ENCODE results near the gene LTBP2. TPM values are rescaled to one million over a fixed set of nuclear protein-coding genes. Genes with fewer than 3 reads are reported as not detected.

Gene LTBP2
- total RNA-seq, 1 donor = 210 TPM

GRCh38 chr14:74504412-74504811 lies 107.6 kb downstream of the LTBP2 start:
- DNase-seq (ENCODE audit: low read depth) = no peak
- H3K4me3 ChIP-seq (ENCODE audit: low read depth, low read length) = no peak overlapping the region
- TF ChIP-seq, protein P1, sequence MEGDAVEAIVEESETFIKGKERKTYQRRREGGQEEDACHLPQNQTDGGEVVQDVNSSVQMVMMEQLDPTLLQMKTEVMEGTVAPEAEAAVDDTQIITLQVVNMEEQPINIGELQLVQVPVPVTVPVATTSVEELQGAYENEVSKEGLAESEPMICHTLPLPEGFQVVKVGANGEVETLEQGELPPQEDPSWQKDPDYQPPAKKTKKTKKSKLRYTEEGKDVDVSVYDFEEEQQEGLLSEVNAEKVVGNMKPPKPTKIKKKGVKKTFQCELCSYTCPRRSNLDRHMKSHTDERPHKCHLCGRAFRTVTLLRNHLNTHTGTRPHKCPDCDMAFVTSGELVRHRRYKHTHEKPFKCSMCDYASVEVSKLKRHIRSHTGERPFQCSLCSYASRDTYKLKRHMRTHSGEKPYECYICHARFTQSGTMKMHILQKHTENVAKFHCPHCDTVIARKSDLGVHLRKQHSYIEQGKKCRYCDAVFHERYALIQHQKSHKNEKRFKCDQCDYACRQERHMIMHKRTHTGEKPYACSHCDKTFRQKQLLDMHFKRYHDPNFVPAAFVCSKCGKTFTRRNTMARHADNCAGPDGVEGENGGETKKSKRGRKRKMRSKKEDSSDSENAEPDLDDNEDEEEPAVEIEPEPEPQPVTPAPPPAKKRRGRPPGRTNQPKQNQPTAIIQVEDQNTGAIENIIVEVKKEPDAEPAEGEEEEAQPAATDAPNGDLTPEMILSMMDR (IDR thresholded peaks at IDR 0.05; ENCODE audit: insufficient read depth, low read depth, low read length) = no peak

DNA sequence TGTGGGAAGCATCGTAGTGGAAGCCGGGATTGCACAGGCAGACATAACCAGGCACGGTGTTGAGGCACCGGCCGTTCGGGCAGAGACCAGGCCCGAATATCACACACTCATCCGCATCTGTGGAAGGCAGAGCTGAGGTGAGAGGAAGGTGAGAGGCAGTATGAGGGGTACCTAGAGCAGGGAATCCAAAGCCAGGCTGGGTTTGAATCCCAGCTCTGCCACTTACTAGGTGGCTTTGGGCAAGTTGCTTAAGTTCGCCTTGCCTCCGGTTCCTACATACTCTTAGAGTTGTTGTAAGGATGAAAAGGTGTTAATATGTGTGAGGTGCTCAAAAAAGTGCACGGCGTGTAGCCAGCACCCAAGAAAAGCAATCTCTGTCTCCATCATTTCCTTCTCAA lies 108.1 kb downstream of the LTBP2 start:
- TF ChIP-seq, protein P1 (IDR thresholded peaks at IDR 0.05; ENCODE audit: insufficient read depth, low read depth, low read length) = no peak
- DNase-seq (ENCODE audit: low read depth) = no peak
- no peak overlapping the region for H3K4me3 ChIP-seq (ENCODE audit: low read depth, low read length)

- no peak overlapping the region for H3K4me3 ChIP-seq (ENCODE audit: low read depth, low read length)
- TF ChIP-seq, protein P1 (IDR thresholded peaks at IDR 0.05; ENCODE audit: insufficient read depth, low read depth, low read length) = no peak
- DNase-seq (ENCODE audit: low read depth) = no peak
Observed at GRCh38 chr14:74503291-74503937, 108.6 kb downstream of the LTBP2 start.

DNA sequence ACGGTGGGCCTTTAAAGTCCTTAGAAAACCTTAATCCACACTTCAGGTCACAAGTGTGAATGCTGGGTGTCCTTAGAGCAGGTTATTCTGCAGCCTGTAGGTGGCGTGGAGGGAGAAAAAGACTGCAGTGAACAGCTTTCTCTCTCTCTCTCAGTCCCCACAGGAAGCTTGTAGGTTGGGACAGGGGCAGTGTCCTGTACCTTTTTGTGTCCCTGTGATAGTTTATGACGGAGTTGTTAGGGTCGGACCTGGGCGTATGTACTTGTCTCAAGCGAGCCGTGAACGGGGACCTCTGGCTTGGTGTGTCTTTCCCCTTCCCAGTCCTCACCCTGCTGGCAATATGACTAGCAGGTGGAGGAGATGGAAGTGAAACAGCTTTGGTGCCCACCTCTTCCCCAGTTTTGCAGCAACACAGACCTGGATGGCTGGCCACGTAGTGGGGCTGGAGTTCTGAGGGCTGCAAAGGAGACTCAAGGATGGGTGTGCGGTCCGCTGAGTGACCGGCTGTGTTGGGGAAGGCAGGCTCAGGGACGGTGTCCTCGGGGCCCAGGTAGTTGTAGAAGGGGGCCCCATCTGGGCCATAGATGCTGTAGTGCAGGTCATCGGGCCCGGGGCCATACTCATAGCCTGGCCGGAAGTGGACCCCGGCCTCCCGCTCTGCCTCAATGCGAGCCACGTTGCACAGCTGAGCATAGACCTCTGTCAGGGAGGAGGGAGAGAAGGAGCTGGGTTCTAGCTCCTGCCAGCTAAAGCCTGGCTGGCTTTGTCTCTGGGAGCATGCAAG lies 109.6 kb downstream of the LTBP2 start:
- TF ChIP-seq, protein P1 (IDR thresholded peaks at IDR 0.05; ENCODE audit: insufficient read depth, low read depth, low read length) = peak; percentile 62
- no peak for DNase-seq (ENCODE audit: low read depth)
- H3K4me3 ChIP-seq (ENCODE audit: low read depth, low read length) = no peak overlapping the region

DNA sequence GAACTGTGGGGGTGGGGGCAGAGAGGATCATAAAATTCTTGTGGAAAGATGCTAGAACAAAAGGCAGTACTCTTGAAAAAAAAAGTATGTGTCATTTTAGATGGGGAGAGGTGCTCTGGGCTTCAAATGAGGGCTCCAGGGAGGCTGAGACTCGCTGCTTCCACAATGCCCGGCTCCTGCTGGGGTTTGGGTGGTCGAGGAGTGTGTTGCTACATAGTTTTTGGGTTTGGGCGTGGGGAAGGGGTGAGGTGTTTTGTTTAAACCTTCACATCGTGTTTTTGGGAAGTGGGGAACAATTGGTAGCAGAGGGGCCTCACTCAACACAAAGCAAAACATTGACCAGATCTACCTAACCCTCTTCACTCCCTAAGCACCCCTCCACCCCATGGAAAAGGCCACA lies 110.3 kb downstream of the LTBP2 start:
- TF ChIP-seq, protein P1 (IDR thresholded peaks at IDR 0.05; ENCODE audit: insufficient read depth, low read depth, low read length) = no peak
- DNase-seq (ENCODE audit: low read depth) = no peak
- no peak overlapping the region for H3K4me3 ChIP-seq (ENCODE audit: low read depth, low read length)

DNA sequence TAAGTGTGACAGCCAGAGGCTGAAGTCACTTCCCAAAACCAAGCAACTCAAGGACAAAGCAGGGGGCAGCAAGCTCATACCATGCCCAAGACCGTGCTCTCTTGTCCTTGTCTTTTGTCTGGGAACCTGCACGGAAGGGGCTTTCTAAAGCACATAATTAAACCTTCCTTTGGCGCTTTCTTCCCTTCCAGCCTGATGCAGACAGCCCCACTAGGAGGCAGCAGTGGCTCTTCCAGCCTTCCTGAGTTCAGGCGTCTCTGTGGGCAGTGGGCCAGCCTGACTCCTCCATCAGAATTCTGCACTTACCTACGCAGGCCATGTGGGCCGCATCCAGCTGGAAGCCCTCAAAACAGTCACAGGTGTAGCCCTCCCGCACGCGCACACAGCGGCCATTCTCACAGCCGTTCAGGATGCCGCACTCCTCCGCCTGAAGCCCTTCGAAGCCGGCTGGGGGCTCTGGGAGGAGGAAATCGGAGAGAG lies 110.9 kb downstream of the LTBP2 start:
- TF ChIP-seq, protein P1 (IDR thresholded peaks at IDR 0.05; ENCODE audit: insufficient read depth, low read depth, low read length) = peak; percentile 82

More for the DNA sequence above, 110.9 kb downstream of the LTBP2 start:
- peak; percentile 71 for DNase-seq (ENCODE audit: low read depth)
- H3K4me3 ChIP-seq (ENCODE audit: low read depth, low read length) = no peak overlapping the region
